B cell (primary cell): ENCODE data around the gene KRT39. TPM values are rescaled to one million over a fixed set of nuclear protein-coding genes. Genes with fewer than 3 reads are reported as not detected.

Experiments
- ATAC-seq: fragments of 200-7000 bp; cut with Tn5 transposase; one replicate; pipeline ENCODE4 v1.10.0; 2021; ENCODE audit warnings: low read depth, mild to moderate bottlenecking, moderate number of reproducible peaks, moderate library complexity
- CTCF ChIA-PET: fragments of 350-600 bp; sonication (Branson Sonifier 250); formaldehyde crosslinking; loops from one replicate; lab custom pipeline; 2021; ENCODE audit warnings: antibody characterized with exemption, inconsistent platforms; lab: Charles Lee
- POLR2A ChIA-PET: fragments of 350-600 bp; sonication (Branson Sonifier 250); formaldehyde crosslinking; loops from one replicate; lab custom pipeline; 2021; ENCODE audit warnings: antibody characterized with exemption; lab: Charles Lee
- DNase-seq: peaks from one replicate; pipeline ENCODE4 v3.0.0; 2013
- H2AFZ ChIP-seq: 2 replicates; pipeline ENCODE4 v1.6.1; 2012; ENCODE audit warnings: mild to moderate bottlenecking, low read depth, low read length; ENCODE audit not compliant: insufficient read depth, poor library complexity, severe bottlenecking
- H3K27ac ChIP-seq, 2 donors: 1 replicate in 1 of 2; 2 replicates in 1 of 2; pipeline ENCODE4 v1.5.1; 2012 to 2013; ENCODE audit warnings: low read length in 2 of 2, mild to moderate bottlenecking in 2 of 2, moderate library complexity in 1 of 2
- H3K27me3 ChIP-seq, 4 experiments: fragments of 200-600 bp in 1 of 4; sonication (generic) in 1 of 4; replicated peaks in 1 of 4; 1 replicate in 2 of 4; 2 replicates in 2 of 4; pipeline versions ENCODE4 v1.6.1 to v1.7.0; 2013 to 2016; ENCODE audit warnings: low read length in 3 of 4, mild to moderate bottlenecking in 2 of 4, mixed read lengths in 1 of 4, moderate library complexity in 1 of 4; ENCODE audit not compliant: insufficient read depth in 4 of 4, control insufficient read depth in 3 of 4; ENCODE audit errors: control extremely low read depth in 1 of 4
- H3K36me3 ChIP-seq, 2 experiments: replicated peaks in 1 of 2; 1 replicate in 1 of 2; 2 replicates in 1 of 2; pipeline versions ENCODE4 v1.6.1 to v1.7.1; 2013; ENCODE audit warnings: low read length in 1 of 2; ENCODE audit not compliant: insufficient read depth in 2 of 2, control insufficient read depth in 1 of 2; ENCODE audit errors: control extremely low read depth in 1 of 2, extremely low read depth in 1 of 2
- H3K4me1 ChIP-seq, 2 donors: fragments of 200-600 bp in 1 of 2; sonication (generic) in 1 of 2; 1 replicate in 1 of 2; 2 replicates in 1 of 2; pipeline versions ENCODE4 v1.5.1 to v1.6.1; 2013 to 2017; ENCODE audit warnings: low read length in 2 of 2; ENCODE audit not compliant: control insufficient read depth in 2 of 2, insufficient read depth in 2 of 2
- H3K4me2 ChIP-seq: replicated peaks from 2 replicates; pipeline ENCODE3; 2012; ENCODE audit warnings: mild to moderate bottlenecking, low read depth, low read length; ENCODE audit not compliant: poor library complexity, severe bottlenecking
- H3K4me3 ChIP-seq, 5 experiments: fragments of 200-600 bp in 1 of 5; sonication (generic) in 1 of 5; 1 replicate in 3 of 5; 2 replicates in 2 of 5; pipeline versions ENCODE4 v1.5.1 to v1.7.0; 2011 to 2016; ENCODE audit warnings: low read length in 4 of 5, mild to moderate bottlenecking in 4 of 5, low read depth in 2 of 5, control low read depth in 1 of 5, moderate library complexity in 1 of 5; ENCODE audit not compliant: insufficient read depth in 1 of 5; ENCODE audit errors: control extremely low read depth in 1 of 5, extremely low read depth in 1 of 5
- H3K79me2 ChIP-seq: fragments of 200-600 bp; sonication (generic); one replicate; pipeline ENCODE4 v1.6.0; 2016; ENCODE audit warnings: low read length; ENCODE audit not compliant: control insufficient read depth, insufficient read depth
- H3K9ac ChIP-seq: fragments of 200-600 bp; sonication (generic); 2 replicates; pipeline ENCODE4 v1.6.1; 2017; ENCODE audit warnings: mild to moderate bottlenecking, low read length, moderate library complexity
- H3K9me3 ChIP-seq, 3 donors: one replicate each; pipeline versions ENCODE4 v1.6.1 to v1.7.1; 2013; ENCODE audit warnings: low read length in 2 of 3; ENCODE audit not compliant: control insufficient read depth in 2 of 3, insufficient read depth in 1 of 3; ENCODE audit errors: control extremely low read depth in 1 of 3
- H4K20me1 ChIP-seq: 2 replicates; pipeline ENCODE4 v1.6.0; 2012; ENCODE audit warnings: mild to moderate bottlenecking, low read length; ENCODE audit not compliant: insufficient read depth, control insufficient read depth, poor library complexity, severe bottlenecking
- H3K27ac Mint-ChIP-seq: one replicate; pipeline ENCODE4 v1.8.0; 2021; ENCODE audit warnings: mixed read lengths
- H3K27me3 Mint-ChIP-seq: one replicate; pipeline ENCODE4 v1.8.0; 2021; ENCODE audit warnings: mixed read lengths
- H3K4me1 Mint-ChIP-seq: one replicate; pipeline ENCODE4 v1.8.0; 2021; ENCODE audit warnings: mixed read lengths
- H3K4me3 Mint-ChIP-seq: one replicate; pipeline ENCODE4 v1.8.0; 2021; ENCODE audit warnings: mixed read lengths
- H3K9me3 Mint-ChIP-seq: one replicate; pipeline ENCODE4 v1.8.0; 2022; ENCODE audit warnings: mixed read lengths; ENCODE audit not compliant: insufficient read depth
- CTCF ChIP-seq: fragments of 200-600 bp; IDR thresholded peaks from one replicate; pipeline ENCODE4 v1.8.0; 2022; ENCODE audit warnings: antibody characterized with exemption, mild to moderate bottlenecking
- EZH2 ChIP-seq: IDR thresholded peaks from 2 replicates; pipeline ENCODE4 v1.6.1; 2012; ENCODE audit warnings: borderline replicate concordance, low read depth, mild to moderate bottlenecking, moderate library complexity, low read length; ENCODE audit not compliant: insufficient read depth, poor library complexity, severe bottlenecking
- WGBS: methylation state at CpG from one replicate; pipeline ENCODE4 v1.1.5; 2013; ENCODE audit warnings: missing lambda C conversion rate; ENCODE audit not compliant: insufficient coverage; 5-methylcytosine and 5-hydroxymethylcytosine counted together
- intact Hi-C: fragments of 100-400 bp; cut with micrococcal nuclease; formaldehyde crosslinking; loops from one replicate; pipeline ENCODE4 v1.10.0; 2022
- polyA plus RNA-seq: library from polyadenylated mRNA; depleted of rRNA; stranded (reverse); fragments of >200 nt; gene quantifications from 2 replicates; pipeline ENCODE4 v1.2.3, GENCODE V29; 2012
- total RNA-seq, 2 donors: library from RNA; stranded (reverse); fragments of 120-200 nt in 1 of 2; gene quantifications; 1 replicate in 1 of 2; 2 replicates in 1 of 2; pipeline versions ENCODE4 v1.2.3 to v1.2.4, GENCODE V29; 2013 to 2022

Gene KRT39
- total and polyA plus RNA-seq, 2 donors (not counting 1 experiment from before 2014, with no cell fraction given), result not detected

DNA sequence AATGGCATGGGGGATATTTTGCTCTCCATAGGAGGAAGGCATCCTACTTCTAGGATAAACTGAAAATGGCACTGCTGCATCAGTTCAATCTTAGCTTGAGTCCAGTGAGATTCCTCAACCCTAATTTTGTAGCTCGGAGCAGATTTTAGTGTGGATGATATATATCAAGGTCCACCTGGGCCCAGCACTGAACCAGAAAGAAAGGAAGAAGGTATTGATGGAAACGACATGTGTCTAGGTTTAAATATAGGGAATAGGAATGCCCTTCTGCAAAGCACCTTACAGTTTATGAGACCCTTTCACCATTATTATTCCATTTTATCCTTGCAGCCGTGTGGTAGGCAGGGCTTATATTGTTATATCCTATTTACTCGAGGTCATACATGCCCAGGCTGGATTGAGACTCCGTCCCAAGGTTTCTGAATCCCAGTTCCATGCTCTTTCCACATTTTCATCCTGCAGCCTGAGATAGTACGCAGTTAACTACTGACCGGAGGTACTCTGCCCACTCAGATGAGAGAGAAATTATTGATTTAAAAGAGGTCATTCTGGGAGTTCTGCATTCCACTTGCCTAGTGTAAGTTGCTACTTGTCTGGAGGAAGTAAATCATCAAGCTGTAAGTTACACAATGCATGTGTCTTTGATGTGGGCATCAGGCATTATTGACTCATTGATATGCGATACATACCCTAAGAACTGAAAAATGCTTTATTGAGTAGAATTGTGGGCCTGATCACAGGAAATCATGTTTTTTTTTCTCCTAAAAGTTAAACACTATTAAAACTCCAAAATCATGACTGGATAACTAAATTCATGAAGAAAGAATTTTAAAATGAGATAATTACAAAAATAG lies 10.1 kb downstream of the KRT39 start:
- POLR2A ChIA-PET, result no interaction called here
- peaks cover 40% of the 10 kb centered on the region for H3K27me3 Mint-ChIP-seq
- Histone ChIP-seq H3K4me3 (no peak overlapping the region), H3K4me2 (no peak overlapping the region), H2AFZ (no peak overlapping the region), H3K79me2 (no peaks in the 10 kb centered on the region), H3K36me3 (no peaks in the 10 kb centered on the region), H3K4me1 (no peaks in the 10 kb centered on the region), H4K20me1 (no peaks in the 10 kb centered on the region), H3K27me3 (peaks cover 0 to 9% (median 7%) of the 10 kb centered on the region in 4 experiments), H3K9ac (no peak overlapping the region), H3K27ac (no peak overlapping the region), H3K9me3 (no peaks in the 10 kb centered on the region)
- DNase-seq (no peak), ATAC-seq (no peak)
- H3K4me1 Mint-ChIP-seq, result no peaks in the 10 kb centered on the region
- CTCF ChIA-PET, result no interaction called here
- no peaks in the 10 kb centered on the region for H3K9me3 Mint-ChIP-seq
- H3K4me3 Mint-ChIP-seq, result no peak overlapping the region
- intact Hi-C loops, result no loop called here
- no peak overlapping the region for H3K27ac Mint-ChIP-seq
- 100% methylated on average over 3 of the region's 8 CpGs for WGBS
- TF ChIP-seq CTCF, result no peak

- no peak overlapping the region for H3K27ac ChIP-seq
- no peaks in the 10 kb centered on the region for H3K9me3 ChIP-seq
- WGBS, result no CpG with 5 or more reads among the region's 2 CpGs
- ATAC-seq (no peak), DNase-seq (no peak)
- ChIA-PET POLR2A (no interaction called here), CTCF (interaction anchor here (0.7 to 2.3 kb wide), 2 partner anchors 8 to 18 kb away, joined by 4 to 7 read pairs; no protein-coding TSS in a partner anchor)
- no peaks in the 10 kb centered on the region for H3K4me1 Mint-ChIP-seq
- no peak overlapping the region for H3K9ac ChIP-seq
- H3K79me2 ChIP-seq, result no peaks in the 10 kb centered on the region
- TF ChIP-seq CTCF (no peak), EZH2 (no peak)
- peaks cover 49% of the 10 kb centered on the region for H3K27me3 Mint-ChIP-seq
- no peaks in the 10 kb centered on the region for H4K20me1 ChIP-seq
- no peaks in the 10 kb centered on the region for H3K36me3 ChIP-seq
- no peak overlapping the region for H3K4me3 Mint-ChIP-seq
- no peaks in the 10 kb centered on the region for H3K4me1 ChIP-seq
- no peaks in the 10 kb centered on the region for H3K9me3 Mint-ChIP-seq
- no peak overlapping the region for H2AFZ ChIP-seq
- H3K4me2 ChIP-seq, result no peak overlapping the region
- intact Hi-C loops, result no loop called here
- H3K27ac Mint-ChIP-seq, result no peak overlapping the region
- peaks cover 0 to 18% (median 9%) of the 10 kb centered on the region in 4 experiments for H3K27me3 ChIP-seq
- H3K4me3 ChIP-seq, result no peak overlapping the region
Observed at GRCh38 chr17:40953881-40954280, 12.9 kb downstream of the KRT39 start.
